H1 (cell line): ENCODE measurements around the gene TNRC6B.

Experiments used
- CTCF ChIP-seq, 3 experiments: IDR thresholded peaks; 1 replicate in 2 of 3; 2 replicates in 1 of 3; pipeline versions ENCODE4 v1.5.1 to v1.6.1; 2011; ENCODE audit warnings: low read length in 3 of 3, mild to moderate bottlenecking in 3 of 3, inconsistent platforms in 2 of 3, low read depth in 1 of 3, moderate library complexity in 1 of 3; ENCODE audit not compliant: insufficient read depth in 1 of 3; ENCODE audit errors: control extremely low read depth in 1 of 3
- EP300 ChIP-seq, 2 experiments: IDR thresholded peaks; 1 replicate in 1 of 2; 2 replicates in 1 of 2; pipeline ENCODE4 v1.6.1; 2011 to 2012; ENCODE audit warnings: low read depth in 2 of 2, low read length in 2 of 2, mild to moderate bottlenecking in 2 of 2, borderline replicate concordance in 1 of 2, inconsistent platforms in 1 of 2, moderate library complexity in 1 of 2
- GABPA ChIP-seq: IDR thresholded peaks from 2 replicates; pipeline ENCODE4 v1.6.1; 2011; ENCODE audit warnings: mild to moderate bottlenecking, low read length, moderate library complexity, borderline replicate concordance; ENCODE audit not compliant: insufficient read depth
- HDAC2 ChIP-seq, 2 experiments: fragments of 300-600 bp in 1 of 2; sonication (generic) in 1 of 2; IDR thresholded peaks; 2 replicates each; pipeline ENCODE4 v1.6.1; 2011 to 2012; ENCODE audit warnings: low read depth in 2 of 2, low read length in 2 of 2, mild to moderate bottlenecking in 2 of 2, moderate library complexity in 2 of 2, borderline replicate concordance in 1 of 2, inconsistent platforms in 1 of 2
- MAX ChIP-seq: IDR thresholded peaks from 2 replicates; pipeline ENCODE4 v1.6.1; 2012; ENCODE audit warnings: inconsistent platforms
- POLR2A ChIP-seq, 2 experiments: IDR thresholded peaks; 1 replicate in 1 of 2; 2 replicates in 1 of 2; pipeline ENCODE4 v1.6.1; 2011; ENCODE audit warnings: low read depth in 2 of 2, low read length in 2 of 2, mild to moderate bottlenecking in 2 of 2; ENCODE audit errors: control extremely low read depth in 1 of 2
- POU5F1 ChIP-seq: IDR thresholded peaks from 2 replicates; pipeline ENCODE4 v1.6.1; 2011; ENCODE audit warnings: low read depth, mild to moderate bottlenecking, low read length, moderate library complexity

- TF ChIP-seq GABPA (no peak), MAX (no peak), EP300 (IDR thresholded peaks at IDR 0.05; ENCODE audit: borderline replicate concordance in 1 of 2, low read depth in 2 of 2, low read length in 2 of 2) (no peak), POLR2A (IDR thresholded peaks at IDR 0.05; ENCODE audit: control extremely low read depth in 1 of 2, low read depth in 2 of 2, low read length in 2 of 2) (no peak), POU5F1 (no peak), CTCF (IDR thresholded peaks at IDR 0.05; ENCODE audit: control extremely low read depth in 1 of 3, insufficient read depth in 1 of 3, low read depth in 1 of 3, low read length in 3 of 3) (0 out of 4 replicates have a peak, but pooled peaks of 1 of the 3 experiments have one; percentile 4), HDAC2 (IDR thresholded peaks at IDR 0.05; ENCODE audit: borderline replicate concordance in 1 of 2, low read depth in 2 of 2, low read length in 2 of 2) (no peak)
Measured at GRCh38 chr22:40187389-40187788, 9.7 kb downstream of the TNRC6B start.
